ENCODE data around the gene WWOX. TPM values are rescaled to one million over a fixed set of nuclear protein-coding genes. Genes with fewer than 3 reads are reported as not detected.

The WWOX gene
- total RNA-seq, 1 experiment from 2014 or later: 15.6 TPM

GRCh38 chr16:79071424-79071823, 972.0 kb downstream of the WWOX start:
- no peak overlapping the region for H3K27ac ChIP-seq (ENCODE audit: insufficient read length, low read depth, low read length)
- H3K79me2 ChIP-seq (ENCODE audit: insufficient read depth, low read length): no peaks in the 10 kb centered on the region
- H2AFZ ChIP-seq (ENCODE audit: low read length): no peak overlapping the region
- no peak for DNase-seq
- H3K4me1 ChIP-seq (ENCODE audit: insufficient read depth, low read length): no peaks in the 10 kb centered on the region; the same call in 1 of the 2 replicates
- no peak overlapping the region for H2BK15ac ChIP-seq (ENCODE audit: low read depth, low read length)
- H3K18ac ChIP-seq (ENCODE audit: insufficient read length, low read depth, low read length): no peak overlapping the region
- H3K27me3 ChIP-seq (ENCODE audit: insufficient read depth, low read length): no peaks in the 10 kb centered on the region
- no peak overlapping the region for H3K14ac ChIP-seq (ENCODE audit: insufficient read depth, low read length)
- WGBS (ENCODE audit: extremely low coverage, insufficient read length, low lambda C conversion rate): no CpG with 5 or more reads among the region's 4 CpGs
- H3K23me2 ChIP-seq (ENCODE audit: insufficient read length, low read depth, low read length, poor library complexity, severe bottlenecking): no peaks in the 10 kb centered on the region
- no peak overlapping the region for H3K27ac Mint-ChIP-seq
- no peaks in the 10 kb centered on the region; a peak in 1 of 7 replicates for H3K36me3 Mint-ChIP-seq (ENCODE audit: insufficient read depth in 1 of 3, low read depth in 3 of 3)
- H4K8ac ChIP-seq (replicated peaks; ENCODE audit: insufficient read length, low read depth, low read length): no peak overlapping the region
- H3T11ph ChIP-seq (ENCODE audit: low read length): no peak overlapping the region
- no peak overlapping the region for H2BK12ac ChIP-seq (ENCODE audit: insufficient read length, low read depth, low read length)
- no peak overlapping the region for H2BK5ac ChIP-seq (ENCODE audit: insufficient read length, low read length)
- TF ChIP-seq CTCF (conservative IDR thresholded peaks at IDR 0.05): no peak
- no peak overlapping the region for H3K9ac ChIP-seq (ENCODE audit: extremely low read depth, insufficient read length, low read length)
- no peak overlapping the region for H3K23ac ChIP-seq (ENCODE audit: insufficient read length, low read depth, low read length)
- no peak overlapping the region for H3K4ac ChIP-seq (ENCODE audit: low read depth, low read length)
- H3K4me3 Mint-ChIP-seq: no peak overlapping the region
- peaks cover 2% of the 10 kb centered on the region; the same call in 1 of the 2 replicates for H3K27me3 Mint-ChIP-seq (ENCODE audit: low read depth)
- H3K56ac ChIP-seq (ENCODE audit: insufficient read length, low read depth, low read length): no peak overlapping the region
- no peak overlapping the region for H3K4me2 ChIP-seq (ENCODE audit: insufficient read depth, insufficient read length, low read length)
- H4K91ac ChIP-seq (ENCODE audit: insufficient read length, low read depth, low read length): no peak overlapping the region
- H3K9me3 Mint-ChIP-seq: no peaks in the 10 kb centered on the region
- no peaks in the 10 kb centered on the region for H3K9me3 ChIP-seq (ENCODE audit: control insufficient read depth, low read depth, low read length)
- H2BK20ac ChIP-seq (ENCODE audit: low read depth, low read length, poor library complexity, severe bottlenecking): no peak overlapping the region
- H3K4me1 Mint-ChIP-seq: peaks cover 25 to 26% of the 10 kb centered on the region in 2 experiments
- H2BK120ac ChIP-seq (ENCODE audit: low read depth, low read length, poor library complexity, severe bottlenecking): no peak overlapping the region
- no peak overlapping the region for H4K5ac ChIP-seq (ENCODE audit: insufficient read length, low read depth, low read length)
- H2AK5ac ChIP-seq (ENCODE audit: insufficient read length, low read length): no peak overlapping the region
- no peaks in the 10 kb centered on the region for H4K20me1 ChIP-seq (ENCODE audit: control insufficient read depth, insufficient read depth, insufficient read length)
- H3K79me1 ChIP-seq (ENCODE audit: insufficient read depth, low read depth, low read length, poor library complexity, severe bottlenecking): no peaks in the 10 kb centered on the region
